HCT116 (cell line): ENCODE measurements around the gene NHSL2. TPM values are rescaled to one million over a fixed set of nuclear protein-coding genes. Genes with fewer than 3 reads are reported as not detected.

Source experiments
- ATAC-seq: fragments of 200-7000 bp; cut with Tn5 transposase; 2 replicates; pipeline ENCODE4 v1.9.1; 2020; ENCODE audit warnings: mild to moderate bottlenecking, moderate library complexity
- BruUV-seq: library from RNA; stranded (reverse); fragments of 400-500 nt; replicated peaks from 2 replicates; lab custom pipeline; 2021; lab: Mats Ljungman, UMichigan
- CTCF ChIA-PET: fragments of 300-600 bp; sonication (Branson Sonifier 250); formaldehyde crosslinking; loops from one replicate; lab custom pipeline; 2021; ENCODE audit warnings: antibody characterized with exemption; lab: Charles Lee
- POLR2A ChIA-PET: fragments of 300-600, 350-600 bp; sonication (Branson Sonifier 250); formaldehyde crosslinking; loops from one replicate; lab custom pipeline; 2021; ENCODE audit warnings: antibody characterized with exemption; lab: Charles Lee
- RAD21 ChIA-PET, 2 experiments: fragments of 300-600 bp; sonication (Branson Sonifier 250); formaldehyde crosslinking; loops; one replicate each; lab custom pipeline; 2023; ENCODE audit warnings: low total read pairs in 2 of 2; ENCODE audit not compliant: uncharacterized antibody in 2 of 2, unreplicated experiment in 2 of 2, low non-redundant PET in 1 of 2; lab: Charles Lee
- DNase-seq: peaks from one replicate; pipeline ENCODE4 v3.0.0-alpha.2; 2010; ENCODE audit warnings: low read depth, low spot score
- H2AFZ ChIP-seq: fragments of 200-600 bp; shearing (Covaris generic), sonication (generic); 2 replicates; pipeline ENCODE4 v1.6.1; 2017; ENCODE audit warnings: low read depth, mixed run types, mixed read lengths, antibody characterized with exemption, low read length; ENCODE audit not compliant: poor library complexity, severe bottlenecking
- H3K27ac ChIP-seq: 2 replicates; pipeline ENCODE4 v1.5.1; 2012; ENCODE audit warnings: low read depth, low read length
- H3K27me3 ChIP-seq: fragments of 200-600 bp; sonication (generic); 2 replicates; pipeline ENCODE4 v1.6.1; 2016; ENCODE audit warnings: mixed run types, low read length, mixed read lengths; ENCODE audit not compliant: insufficient read depth
- H3K36me3 ChIP-seq, 2 experiments: fragments of 200-500 bp in 1 of 2; fragments of 200-600 bp in 1 of 2; sonication (Bioruptor generic) in 1 of 2; sonication (generic) in 1 of 2; 2 replicates each; pipeline versions ENCODE4 v1.5.1 to v1.6.1; 2014 to 2016; ENCODE audit warnings: low read length in 2 of 2, inconsistent platforms in 1 of 2, mixed read lengths in 1 of 2, mixed run types in 1 of 2; ENCODE audit not compliant: insufficient read depth in 2 of 2, control insufficient read depth in 1 of 2
- H3K4me1 ChIP-seq, 2 experiments: fragments of 200-600 bp in 1 of 2; sonication (generic) in 1 of 2; 2 replicates each; pipeline versions ENCODE4 v1.5.1 to v1.6.1; 2012 to 2017; ENCODE audit warnings: low read length in 2 of 2, inconsistent platforms in 1 of 2, mild to moderate bottlenecking in 1 of 2, mixed read lengths in 1 of 2, mixed run types in 1 of 2, moderate library complexity in 1 of 2; ENCODE audit not compliant: insufficient read depth in 2 of 2, control insufficient read depth in 1 of 2
- H3K4me2 ChIP-seq: fragments of 200-600 bp; sonication (generic); 2 replicates; pipeline ENCODE4 v1.6.1; 2017; ENCODE audit warnings: mixed run types, low read length, mixed read lengths
- H3K4me3 ChIP-seq, 2 experiments: fragments of 200-600 bp in 1 of 2; sonication (generic) in 1 of 2; replicated peaks in 1 of 2; 2 replicates each; pipeline ENCODE4 v1.5.1; 2011 to 2016; ENCODE audit warnings: low read length in 2 of 2, control low read depth in 1 of 2, low read depth in 1 of 2, mild to moderate bottlenecking in 1 of 2, mixed read lengths in 1 of 2, mixed run types in 1 of 2
- H3K79me2 ChIP-seq: fragments of 200-600 bp; sonication (generic); 2 replicates; pipeline ENCODE4 v1.6.1; 2017; ENCODE audit warnings: mild to moderate bottlenecking, mixed run types, low read length, moderate library complexity, mixed read lengths; ENCODE audit not compliant: insufficient read depth
- H3K9ac ChIP-seq: fragments of 200-600 bp; sonication (generic); 2 replicates; pipeline ENCODE4 v1.6.1; 2016; ENCODE audit warnings: low read length, mixed read lengths
- H3K9me2 ChIP-seq: fragments of 200-600 bp; sonication (generic), shearing (Covaris generic); 2 replicates; pipeline ENCODE4 v1.6.1; 2017; ENCODE audit warnings: mixed run types, mild to moderate bottlenecking, moderate library complexity; ENCODE audit not compliant: insufficient read depth
- H3K9me3 ChIP-seq, 2 experiments: fragments of 200-500 bp in 1 of 2; fragments of 200-600 bp in 1 of 2; sonication (Bioruptor generic) in 1 of 2; sonication (generic) in 1 of 2; 2 replicates each; pipeline ENCODE4 v1.6.1; 2014 to 2017; ENCODE audit warnings: low read length in 2 of 2, mixed read lengths in 2 of 2, inconsistent platforms in 1 of 2, low read depth in 1 of 2, mild to moderate bottlenecking in 1 of 2, mixed run types in 1 of 2, moderate library complexity in 1 of 2; ENCODE audit not compliant: control insufficient read depth in 1 of 2, insufficient read depth in 1 of 2
- H4K20me1 ChIP-seq: fragments of 200-600 bp; sonication (generic), shearing (Covaris generic); 2 replicates; pipeline ENCODE4 v1.6.1; 2017; ENCODE audit warnings: mixed run types, mild to moderate bottlenecking, moderate library complexity; ENCODE audit not compliant: insufficient read depth
- ATF3 ChIP-seq: IDR thresholded peaks from 2 replicates; pipeline ENCODE4 v1.6.1; 2012
- CBX3 ChIP-seq: IDR thresholded peaks from 2 replicates; pipeline ENCODE4 v1.6.1; 2012; ENCODE audit warnings: low read depth
- CEBPB ChIP-seq: IDR thresholded peaks from 2 replicates; pipeline ENCODE4 v1.6.1; 2012; ENCODE audit warnings: low read depth
- EGR1 ChIP-seq: IDR thresholded peaks from 2 replicates; pipeline ENCODE4 v1.6.1; 2012; ENCODE audit warnings: low read depth
- ELF1 ChIP-seq: IDR thresholded peaks from 2 replicates; pipeline ENCODE4 v1.6.1; 2012; ENCODE audit warnings: low read depth, borderline replicate concordance
- EZH2phosphoT487 ChIP-seq: fragments of 200-600 bp; IDR thresholded peaks from 2 replicates; pipeline ENCODE4 v1.6.1; 2018; ENCODE audit warnings: antibody characterized with exemption, borderline replicate concordance
- FOSL1 ChIP-seq: IDR thresholded peaks from 2 replicates; pipeline ENCODE4 v1.6.1; 2012; ENCODE audit warnings: low read depth
- POLR2A ChIP-seq: IDR thresholded peaks from 2 replicates; pipeline ENCODE4 v1.7.0; 2011; ENCODE audit warnings: borderline replicate concordance; ENCODE audit not compliant: insufficient read depth, insufficient read length; ENCODE audit errors: extremely low read depth
- POLR2AphosphoS5 ChIP-seq: IDR thresholded peaks from 2 replicates; pipeline ENCODE4 v1.6.1; 2011; ENCODE audit warnings: mild to moderate bottlenecking, low read depth, low read length, moderate library complexity
- SIN3A ChIP-seq: IDR thresholded peaks from 2 replicates; pipeline ENCODE4 v1.6.1; 2012; ENCODE audit warnings: low read depth
- SP1 ChIP-seq: IDR thresholded peaks from 2 replicates; pipeline ENCODE4 v1.6.1; 2012; ENCODE audit warnings: low read depth
- SRF ChIP-seq: IDR thresholded peaks from 2 replicates; pipeline ENCODE4 v1.6.1; 2012; ENCODE audit warnings: low read depth
- YY1 ChIP-seq: IDR thresholded peaks from 2 replicates; pipeline ENCODE4 v1.6.1; 2011; ENCODE audit warnings: low read length, low read depth, moderate library complexity, mild to moderate bottlenecking; ENCODE audit not compliant: insufficient replicate concordance; ENCODE audit errors: extremely low read depth
- ZFX ChIP-seq: fragments of 450-650 bp; IDR thresholded peaks from 2 replicates; pipeline ENCODE4 v1.6.1; 2017
- ZNF274 ChIP-seq: fragments of 200-500 bp; sonication (Bioruptor generic); IDR thresholded peaks from 2 replicates; pipeline ENCODE4 v1.6.1; 2014; ENCODE audit warnings: mild to moderate bottlenecking, low read depth, low read length, inconsistent platforms
- intact Hi-C: fragments of 100-400 bp; cut with micrococcal nuclease; formaldehyde crosslinking; loops from 2 replicates; pipeline ENCODE4 v1.10.0; 2022
- total RNA-seq: library from RNA; stranded (reverse); gene quantifications from one replicate; pipeline ENCODE4 v1.2.1, GENCODE V29; 2021; ENCODE audit not compliant: unreplicated experiment
- TF ChIP-seq, protein P1 (sequence below): IDR thresholded peaks from 2 replicates; pipeline ENCODE4 v1.6.1; 2011; ENCODE audit warnings: mild to moderate bottlenecking, low read length, moderate library complexity; ENCODE audit not compliant: insufficient replicate concordance; ENCODE audit errors: extremely low read depth
- TF ChIP-seq, protein P2 (sequence below): IDR thresholded peaks from 2 replicates; pipeline ENCODE4 v1.6.1; 2012; ENCODE audit warnings: low read depth
- TF ChIP-seq, protein P3 (sequence below): IDR thresholded peaks from 2 replicates; pipeline ENCODE4 v1.6.1; 2012

The NHSL2 gene
- total RNA-seq, 1 experiment from 2014 or later = 0.22 TPM

DNA sequence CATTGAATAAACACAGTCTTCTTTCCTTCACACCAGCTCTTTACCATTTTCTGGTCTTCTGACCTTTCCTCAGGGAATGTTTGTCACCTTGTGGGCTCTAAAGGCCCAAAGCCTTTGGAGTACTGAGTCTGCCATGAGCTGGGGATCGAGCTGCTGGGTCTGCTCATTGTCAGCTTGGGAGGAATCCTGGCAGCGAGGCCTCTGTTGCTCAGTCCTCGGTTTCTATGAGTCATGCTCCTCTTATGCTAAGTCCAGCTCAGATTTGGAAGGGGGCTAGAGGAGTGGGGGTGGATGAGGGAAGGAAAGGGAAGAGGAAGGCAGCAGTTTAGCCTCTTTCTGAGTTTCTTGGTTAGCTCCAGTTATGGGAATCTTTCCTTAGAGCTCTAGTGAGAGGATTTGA is 31.1 kb downstream of the NHSL2 start:
- Histone ChIP-seq H3K9me3 (no peaks in the 10 kb centered on the region), H3K36me3 (no peaks in the 10 kb centered on the region), H3K79me2 (no peaks in the 10 kb centered on the region), H2AFZ (no peak overlapping the region), H3K4me1 (no peaks in the 10 kb centered on the region), H3K27me3 (no peaks in the 10 kb centered on the region), H3K4me2 (no peak overlapping the region), H4K20me1 (no peaks in the 10 kb centered on the region), H3K4me3 (no peak overlapping the region), H3K9me2 (no peaks in the 10 kb centered on the region), H3K9ac (no peak overlapping the region), H3K27ac (no peak overlapping the region)
- RAD21 ChIA-PET = no interaction called here
- POLR2A ChIA-PET = no interaction called here
- no peak for ATAC-seq
- DNase-seq = no peak
- BruUV-seq = no TSS peak
- TF ChIP-seq EGR1 = no peak
- TF ChIP-seq POLR2AphosphoS5 = no peak
- TF ChIP-seq CBX3 = no peak
- no peak for TF ChIP-seq POLR2A
- no peak for TF ChIP-seq ZNF274
- no peak for TF ChIP-seq SP1
- CTCF ChIA-PET = no interaction called here
- intact Hi-C loops = no loop called here

DNA sequence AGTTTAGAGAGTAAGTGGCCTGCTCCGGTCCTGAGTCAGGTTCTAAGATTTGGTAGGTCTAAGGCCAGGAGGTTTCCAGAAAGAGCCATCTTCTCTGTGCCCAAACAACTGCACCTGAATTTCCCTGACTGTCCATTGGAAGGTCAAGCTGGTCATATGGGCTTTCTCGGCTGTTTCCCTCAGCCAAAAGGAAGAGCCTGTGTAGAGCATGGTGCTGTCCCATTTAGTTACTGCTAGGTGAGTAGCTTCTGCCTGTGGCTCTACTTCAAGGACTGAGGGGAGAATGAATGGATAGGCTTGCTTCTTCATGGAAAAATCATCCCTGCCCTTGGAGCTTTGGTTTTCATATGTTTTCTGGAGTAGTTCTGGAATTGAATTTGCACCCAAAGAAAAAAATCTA is 33.7 kb downstream of the NHSL2 start:
- no peak for ATAC-seq
- Histone ChIP-seq H3K9me2 (no peaks in the 10 kb centered on the region), H3K9me3 (no peaks in the 10 kb centered on the region), H3K9ac (no peak overlapping the region), H3K4me3 (no peak overlapping the region), H3K4me1 (no peaks in the 10 kb centered on the region), H3K36me3 (no peaks in the 10 kb centered on the region), H3K79me2 (no peaks in the 10 kb centered on the region), H3K27ac (no peak overlapping the region), H3K27me3 (no peaks in the 10 kb centered on the region), H4K20me1 (no peaks in the 10 kb centered on the region), H2AFZ (no peak overlapping the region), H3K4me2 (no peak overlapping the region)
- CTCF ChIA-PET = no interaction called here
- BruUV-seq = no TSS peak
- intact Hi-C loops = no loop called here
- RAD21 ChIA-PET = no interaction called here
- DNase-seq = no peak
- POLR2A ChIA-PET = no interaction called here
- TF ChIP-seq ZFX = no peak
- no peak for TF ChIP-seq YY1
- TF ChIP-seq, protein P1, sequence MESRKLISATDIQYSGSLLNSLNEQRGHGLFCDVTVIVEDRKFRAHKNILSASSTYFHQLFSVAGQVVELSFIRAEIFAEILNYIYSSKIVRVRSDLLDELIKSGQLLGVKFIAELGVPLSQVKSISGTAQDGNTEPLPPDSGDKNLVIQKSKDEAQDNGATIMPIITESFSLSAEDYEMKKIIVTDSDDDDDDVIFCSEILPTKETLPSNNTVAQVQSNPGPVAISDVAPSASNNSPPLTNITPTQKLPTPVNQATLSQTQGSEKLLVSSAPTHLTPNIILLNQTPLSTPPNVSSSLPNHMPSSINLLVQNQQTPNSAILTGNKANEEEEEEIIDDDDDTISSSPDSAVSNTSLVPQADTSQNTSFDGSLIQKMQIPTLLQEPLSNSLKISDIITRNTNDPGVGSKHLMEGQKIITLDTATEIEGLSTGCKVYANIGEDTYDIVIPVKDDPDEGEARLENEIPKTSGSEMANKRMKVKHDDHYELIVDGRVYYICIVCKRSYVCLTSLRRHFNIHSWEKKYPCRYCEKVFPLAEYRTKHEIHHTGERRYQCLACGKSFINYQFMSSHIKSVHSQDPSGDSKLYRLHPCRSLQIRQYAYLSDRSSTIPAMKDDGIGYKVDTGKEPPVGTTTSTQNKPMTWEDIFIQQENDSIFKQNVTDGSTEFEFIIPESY = no peak
- no peak for TF ChIP-seq EGR1
- no peak for TF ChIP-seq CEBPB
- TF ChIP-seq EZH2phosphoT487 = no peak
- no peak for TF ChIP-seq SRF
- TF ChIP-seq FOSL1 = no peak
- no peak for TF ChIP-seq SP1
- TF ChIP-seq, protein P2, sequence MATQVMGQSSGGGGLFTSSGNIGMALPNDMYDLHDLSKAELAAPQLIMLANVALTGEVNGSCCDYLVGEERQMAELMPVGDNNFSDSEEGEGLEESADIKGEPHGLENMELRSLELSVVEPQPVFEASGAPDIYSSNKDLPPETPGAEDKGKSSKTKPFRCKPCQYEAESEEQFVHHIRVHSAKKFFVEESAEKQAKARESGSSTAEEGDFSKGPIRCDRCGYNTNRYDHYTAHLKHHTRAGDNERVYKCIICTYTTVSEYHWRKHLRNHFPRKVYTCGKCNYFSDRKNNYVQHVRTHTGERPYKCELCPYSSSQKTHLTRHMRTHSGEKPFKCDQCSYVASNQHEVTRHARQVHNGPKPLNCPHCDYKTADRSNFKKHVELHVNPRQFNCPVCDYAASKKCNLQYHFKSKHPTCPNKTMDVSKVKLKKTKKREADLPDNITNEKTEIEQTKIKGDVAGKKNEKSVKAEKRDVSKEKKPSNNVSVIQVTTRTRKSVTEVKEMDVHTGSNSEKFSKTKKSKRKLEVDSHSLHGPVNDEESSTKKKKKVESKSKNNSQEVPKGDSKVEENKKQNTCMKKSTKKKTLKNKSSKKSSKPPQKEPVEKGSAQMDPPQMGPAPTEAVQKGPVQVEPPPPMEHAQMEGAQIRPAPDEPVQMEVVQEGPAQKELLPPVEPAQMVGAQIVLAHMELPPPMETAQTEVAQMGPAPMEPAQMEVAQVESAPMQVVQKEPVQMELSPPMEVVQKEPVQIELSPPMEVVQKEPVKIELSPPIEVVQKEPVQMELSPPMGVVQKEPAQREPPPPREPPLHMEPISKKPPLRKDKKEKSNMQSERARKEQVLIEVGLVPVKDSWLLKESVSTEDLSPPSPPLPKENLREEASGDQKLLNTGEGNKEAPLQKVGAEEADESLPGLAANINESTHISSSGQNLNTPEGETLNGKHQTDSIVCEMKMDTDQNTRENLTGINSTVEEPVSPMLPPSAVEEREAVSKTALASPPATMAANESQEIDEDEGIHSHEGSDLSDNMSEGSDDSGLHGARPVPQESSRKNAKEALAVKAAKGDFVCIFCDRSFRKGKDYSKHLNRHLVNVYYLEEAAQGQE = no peak
- no peak for TF ChIP-seq ELF1
- no peak for TF ChIP-seq SIN3A
- TF ChIP-seq ATF3 = no peak
- TF ChIP-seq, protein P3, sequence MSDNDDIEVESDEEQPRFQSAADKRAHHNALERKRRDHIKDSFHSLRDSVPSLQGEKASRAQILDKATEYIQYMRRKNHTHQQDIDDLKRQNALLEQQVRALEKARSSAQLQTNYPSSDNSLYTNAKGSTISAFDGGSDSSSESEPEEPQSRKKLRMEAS = no peak
